ENCODE results near the gene PTPRM. TPM values are rescaled to one million over a fixed set of nuclear protein-coding genes. Genes with fewer than 3 reads are reported as not detected.

Gene PTPRM
- total and polyA plus RNA-seq, 2 of the 4 experiments (the other 2 are of a cell fraction): 28.3 to 51.2 TPM

GRCh38 chr18:7892556-7892955 lies 325.4 kb downstream of the PTPRM start:
- H3K23ac ChIP-seq (ENCODE audit: low read depth, low read length): no peak overlapping the region
- no peak overlapping the region for H2BK20ac ChIP-seq (ENCODE audit: low read depth, low read length)
- no peaks in the 10 kb centered on the region for H3K9me3 ChIP-seq (ENCODE audit: control insufficient read depth, insufficient read depth, low read length)
- no peak overlapping the region for H3K4me2 ChIP-seq (ENCODE audit: low read depth, low read length)
- H3K9me1 ChIP-seq (ENCODE audit: insufficient read depth, low read length): no peaks in the 10 kb centered on the region
- H3K27me3 ChIP-seq (ENCODE audit: control insufficient read depth, insufficient read depth, low read length): no peaks in the 10 kb centered on the region
- no peak overlapping the region for H3K4me3 ChIP-seq (ENCODE audit: insufficient read depth, low read depth, low read length)
- H4K8ac ChIP-seq (ENCODE audit: low read depth in 2 of 2, low read length in 2 of 2): no peak overlapping the region
- H3K18ac ChIP-seq (ENCODE audit: low read depth, low read length): no peak overlapping the region
- H2BK120ac ChIP-seq (ENCODE audit: low read depth, low read length): no peak overlapping the region
- WGBS, 2 experiments (ENCODE audit: extremely low coverage in 2 of 2, insufficient read length in 1 of 2): no CpG with 5 or more reads among the region's 6 CpGs
- no peak overlapping the region for H2AFZ ChIP-seq (replicated peaks; ENCODE audit: low read length, poor library complexity)
- intact Hi-C loops (cut with micrococcal nuclease) (no loop called here), in situ Hi-C loops (cut with MboI; ENCODE audit: low sequenced_read_pairs) (no loop called here), dilution Hi-C loops (cut with HindIII; ENCODE audit: low sequenced_read_pairs, unreplicated experiment) (no loop called here)
- POLR2A ChIA-PET (ENCODE audit: unreplicated experiment): no interaction called here
- no peak overlapping the region for H2AK9ac ChIP-seq (replicated peaks; ENCODE audit: low read depth, low read length, poor library complexity)
- H3K4ac ChIP-seq (ENCODE audit: low read depth, low read length): no peak overlapping the region
- CTCF ChIA-PET: no interaction called here
- no peaks in the 10 kb centered on the region for H4K20me1 ChIP-seq (ENCODE audit: insufficient read depth, low read length)
- H4K91ac ChIP-seq (ENCODE audit: insufficient read depth, low read depth, low read length): no peak overlapping the region
- H3K14ac ChIP-seq (replicated peaks; ENCODE audit: low read depth, low read length): no peak overlapping the region
- no peak overlapping the region for H4K5ac ChIP-seq (ENCODE audit: low read depth, low read length)
- peaks cover 3% of the 10 kb centered on the region; the same call in 1 of the 2 replicates for H3K4me1 ChIP-seq (ENCODE audit: control insufficient read depth, insufficient read depth, low read length)
- no TSS peak for BruUV-seq (replicated peaks)
- H3K27ac ChIP-seq (ENCODE audit: insufficient read depth, low read length): no peak overlapping the region
- H3K79me1 ChIP-seq (ENCODE audit: low read depth in 1 of 2, low read length in 2 of 2): 0 out of 4 replicates have a peak, but pooled peaks cover 3 to 4% of the 10 kb centered on the region in 2 experiments
- no peak overlapping the region for H3K56ac ChIP-seq (ENCODE audit: extremely low read depth, insufficient read depth, low read length)
- H3K9ac ChIP-seq (ENCODE audit: low read depth, low read length): no peak overlapping the region
- H3K36me3 ChIP-seq (ENCODE audit: control insufficient read depth, insufficient read depth, low read length): no peaks in the 10 kb centered on the region
- no peak for TF ChIP-seq ELK1 (IDR thresholded peaks at IDR 0.05; ENCODE audit: borderline replicate concordance, low read depth, low read length)
- no peak for TF ChIP-seq CEBPB (IDR thresholded peaks at IDR 0.05; ENCODE audit: low read depth, low read length)
- no peak for TF ChIP-seq BHLHE40 (IDR thresholded peaks at IDR 0.05; ENCODE audit: low read depth, low read length)
- TF ChIP-seq MAFK (IDR thresholded peaks at IDR 0.05; ENCODE audit: low read depth, low read length): no peak
- H2AK5ac ChIP-seq (ENCODE audit: low read depth, low read length): no peak overlapping the region
- no peak for DNase-seq
- no peak overlapping the region for H2BK5ac ChIP-seq (ENCODE audit: low read depth, low read length, poor library complexity, severe bottlenecking)
- ATAC-seq (ENCODE audit: low read depth): no peak
- H2BK15ac ChIP-seq (ENCODE audit: low read depth, low read length): no peak overlapping the region
